HG03175 (cell line): ENCODE measurements around the gene INTS4.
"Not testable (repeated sequence)": the region's sequence is repeated elsewhere in the genome, so short reads cannot be mapped to it uniquely, and the experiment has no call there.

Source experiments
- ATAC-seq: cut with Tn5 transposase; IDR thresholded peaks from one replicate; pipeline ENCODE4 v1.9.1; 2021; ENCODE audit warnings: mild to moderate bottlenecking, moderate library complexity; ENCODE audit not compliant: unreplicated experiment

Gene INTS4

DNA sequence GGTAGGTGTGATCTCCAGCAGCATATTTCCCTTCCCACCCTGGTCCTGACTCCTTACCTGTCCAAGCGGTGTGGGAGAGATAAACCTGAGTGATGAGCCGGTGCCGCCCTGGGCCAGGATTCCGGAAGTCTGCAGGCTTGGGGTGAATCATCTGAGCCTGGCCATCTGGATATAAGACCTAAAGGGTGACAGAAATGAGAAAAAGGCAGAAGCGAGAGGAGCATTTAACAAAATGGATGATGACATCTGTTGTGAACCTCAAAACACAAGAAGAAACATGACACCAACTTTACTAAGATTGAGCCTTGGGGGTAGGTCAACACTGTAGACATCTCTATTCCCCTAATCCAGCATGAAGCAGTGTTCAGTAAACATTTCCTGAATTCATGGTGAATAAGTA lies 110.7 kb downstream of the INTS4 start:
- ATAC-seq, result no peak

DNA sequence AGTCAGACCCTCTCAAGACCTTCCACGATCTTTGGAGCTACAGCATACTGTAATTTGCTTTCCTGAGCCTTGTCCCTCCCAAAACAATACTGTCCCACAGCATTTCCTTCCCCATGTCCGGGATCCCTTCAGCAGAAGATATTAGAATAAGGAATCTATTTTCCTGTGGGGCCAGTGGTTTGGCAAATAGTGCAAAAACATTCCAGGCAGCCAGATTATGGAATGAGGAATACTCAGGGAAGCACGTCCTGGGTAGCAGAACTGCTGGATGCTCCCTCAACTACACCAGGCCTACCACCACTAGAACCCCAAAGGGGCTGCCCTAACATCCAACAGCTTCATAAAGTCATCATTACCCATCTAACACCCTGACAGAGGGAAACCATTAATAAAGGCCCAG lies 112.1 kb downstream of the INTS4 start:
- no peak for ATAC-seq

DNA sequence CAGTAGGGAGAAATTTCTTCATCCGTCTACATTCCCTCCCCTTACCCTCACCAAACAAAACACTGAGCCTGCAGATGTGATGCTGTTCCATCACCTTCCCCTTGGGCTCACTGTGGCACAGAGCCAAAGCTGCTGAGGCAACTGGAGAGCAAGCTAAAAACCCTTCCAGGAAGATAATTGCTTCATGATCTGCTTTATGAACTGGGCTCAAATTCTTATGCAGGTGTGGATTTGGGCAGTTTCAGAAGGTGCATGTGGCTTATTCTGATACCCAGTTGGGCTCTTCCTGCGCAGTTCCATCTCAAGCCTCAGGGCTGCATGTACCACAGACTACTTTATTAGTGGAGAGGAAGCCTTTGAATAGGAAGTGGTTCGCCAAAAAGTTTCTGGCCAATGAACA lies 115.2 kb downstream of the INTS4 start:
- peak; percentile 77 for ATAC-seq

DNA sequence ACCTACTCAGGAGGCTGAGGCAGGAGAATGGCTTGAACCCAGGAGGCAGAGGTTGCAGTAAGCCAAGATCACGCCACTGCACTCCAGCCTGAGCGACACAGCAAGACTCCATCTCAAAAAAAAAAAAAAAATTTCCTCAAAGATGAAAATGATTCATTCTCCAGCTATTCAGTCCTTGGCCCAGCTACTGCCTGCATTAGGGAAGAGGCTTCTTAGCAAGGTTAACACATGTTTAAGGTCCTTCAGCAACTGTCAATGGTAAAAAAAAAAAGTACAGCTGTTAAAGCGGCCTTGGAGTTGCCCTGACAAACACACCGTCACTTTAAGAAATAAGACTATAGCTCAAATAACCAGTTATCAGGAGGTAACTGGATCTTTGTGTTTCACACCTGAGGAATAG lies 116.2 kb downstream of the INTS4 start:
- ATAC-seq, result not testable (repeated sequence)

DNA sequence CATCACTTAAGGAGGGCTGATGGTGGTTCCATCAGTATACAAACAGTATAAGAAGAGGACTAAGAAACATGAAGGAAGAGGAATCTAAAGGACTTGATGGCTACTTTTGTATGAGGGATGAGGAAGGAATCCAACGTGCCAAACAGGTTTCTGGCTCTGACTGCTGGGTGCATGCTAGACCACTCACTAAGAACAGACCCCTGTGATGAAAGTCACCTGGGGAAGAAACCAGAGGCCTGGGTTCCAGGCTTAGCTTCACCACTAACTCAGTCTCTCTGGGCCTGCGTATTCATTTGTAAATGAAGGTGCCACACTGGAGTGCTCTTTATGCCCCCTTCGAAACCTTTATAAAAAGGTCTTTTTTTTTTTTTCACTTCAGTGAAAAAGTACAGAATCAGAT lies 118.4 kb downstream of the INTS4 start:
- ATAC-seq, result no peak

DNA sequence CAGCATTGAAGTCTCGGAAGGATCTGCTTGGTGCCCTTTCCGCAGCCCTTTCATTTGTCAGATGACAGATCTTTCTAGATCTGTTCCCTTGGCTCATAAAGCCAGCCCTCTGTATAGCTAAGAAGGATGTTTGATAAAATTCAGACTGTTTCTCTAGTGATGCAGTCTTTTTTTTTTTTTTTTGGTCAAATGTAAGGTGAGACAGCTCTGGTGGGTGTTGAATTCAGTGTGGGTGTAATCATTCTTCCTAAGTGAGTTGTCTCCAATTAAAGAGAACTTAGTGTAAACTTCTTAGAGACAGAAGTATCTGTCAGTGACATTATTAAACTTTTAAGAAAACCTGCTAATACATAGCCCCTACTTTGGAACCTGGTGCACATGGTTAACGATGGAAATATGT lies 120.3 kb downstream of the INTS4 start:
- no peak for ATAC-seq

DNA sequence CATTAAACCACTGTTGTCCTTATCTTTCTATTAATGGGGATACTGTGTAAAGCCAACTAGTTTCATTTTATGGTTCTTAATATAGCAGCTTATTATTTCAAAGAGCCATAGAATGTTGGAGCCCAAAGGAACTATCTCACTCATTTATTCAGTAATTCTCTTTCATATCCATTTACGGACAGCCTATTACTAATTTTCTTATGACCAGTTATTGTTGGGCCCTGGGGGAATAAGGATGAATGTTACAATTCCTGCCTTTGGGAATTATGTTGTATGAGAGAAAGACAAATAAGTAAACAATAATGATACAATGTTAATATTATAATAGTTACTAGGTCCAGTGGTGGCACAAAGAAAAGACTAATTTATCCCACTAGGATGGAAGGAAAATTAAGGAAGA lies 121.1 kb downstream of the INTS4 start:
- ATAC-seq, result no peak

DNA sequence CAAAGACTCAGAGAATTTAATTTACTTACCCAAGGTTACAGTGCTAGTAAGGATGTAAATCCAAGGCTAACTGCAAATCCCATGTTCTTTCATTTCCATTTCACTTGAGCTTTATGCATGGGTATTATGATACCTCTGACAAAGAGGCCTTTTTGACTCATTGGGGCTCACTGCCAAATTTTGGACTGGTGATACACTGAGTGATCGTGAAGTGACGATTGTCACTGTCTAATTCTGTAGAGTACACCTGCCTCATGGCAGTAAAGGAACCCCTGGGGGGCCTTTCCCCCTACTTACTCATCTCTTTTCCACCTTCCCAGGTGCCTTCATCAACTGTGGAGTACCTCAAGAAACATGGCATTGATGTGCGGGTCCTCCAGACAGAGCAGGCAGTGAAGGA lies 122.6 kb downstream of the INTS4 start:
- no peak for ATAC-seq

DNA sequence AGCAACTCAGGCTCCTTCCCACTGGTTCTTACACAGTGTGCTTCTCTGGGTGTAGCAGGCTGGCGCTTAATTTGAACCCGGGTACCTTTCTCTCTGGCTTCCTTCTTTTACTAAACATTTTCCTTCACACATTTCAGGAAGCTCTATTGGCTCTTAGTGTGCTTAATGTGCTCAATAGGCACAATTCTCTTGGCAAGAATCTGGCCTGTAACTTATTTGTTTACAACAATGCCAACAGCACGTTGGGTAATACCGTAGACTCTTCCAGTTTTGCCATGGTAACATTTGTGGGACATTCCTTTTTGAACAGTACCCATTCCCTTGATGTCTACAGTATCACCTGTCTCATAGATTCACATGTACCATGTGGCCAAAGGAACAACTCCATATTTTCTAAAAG lies 125.7 kb downstream of the INTS4 start:
- ATAC-seq, result no peak

DNA sequence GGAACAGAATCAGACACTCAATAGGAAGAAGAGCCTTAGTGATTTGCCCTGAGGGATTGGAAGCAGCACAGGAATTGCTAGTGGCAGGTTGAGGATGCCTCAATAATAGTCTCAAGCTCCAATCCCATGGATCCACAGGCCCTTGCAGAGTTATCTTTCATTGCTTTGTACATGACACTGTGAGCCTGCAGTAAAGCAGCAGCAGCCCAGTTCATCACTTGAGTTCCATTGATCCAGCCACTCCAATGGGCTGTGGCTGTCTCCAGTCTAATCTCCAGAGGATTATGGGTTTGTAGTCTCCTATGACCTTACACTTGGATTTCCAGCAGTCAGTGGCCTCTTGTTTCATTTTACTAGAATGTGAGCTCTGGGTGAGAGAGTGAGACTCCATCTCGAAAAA lies 128.1 kb downstream of the INTS4 start:
- ATAC-seq, result no peak

DNA sequence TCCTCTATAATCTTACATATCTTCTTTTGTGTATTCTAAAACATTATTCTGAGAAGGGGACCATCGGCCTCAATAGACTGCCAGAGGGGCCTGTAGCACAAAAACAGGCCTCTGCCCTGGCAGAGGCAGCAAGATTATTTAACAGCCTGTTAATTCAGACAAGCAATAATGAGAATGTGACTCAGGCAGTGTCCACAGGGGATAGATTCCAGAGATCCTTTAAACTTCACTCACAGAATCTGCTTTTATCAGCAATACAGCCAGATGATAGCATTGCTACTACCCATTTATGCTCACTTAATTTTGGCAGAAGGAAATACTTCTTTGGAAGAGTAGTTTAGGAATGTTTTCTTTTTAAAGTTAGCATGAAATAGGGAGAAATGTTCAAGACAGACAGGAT lies 128.7 kb downstream of the INTS4 start:
- no peak for ATAC-seq

DNA sequence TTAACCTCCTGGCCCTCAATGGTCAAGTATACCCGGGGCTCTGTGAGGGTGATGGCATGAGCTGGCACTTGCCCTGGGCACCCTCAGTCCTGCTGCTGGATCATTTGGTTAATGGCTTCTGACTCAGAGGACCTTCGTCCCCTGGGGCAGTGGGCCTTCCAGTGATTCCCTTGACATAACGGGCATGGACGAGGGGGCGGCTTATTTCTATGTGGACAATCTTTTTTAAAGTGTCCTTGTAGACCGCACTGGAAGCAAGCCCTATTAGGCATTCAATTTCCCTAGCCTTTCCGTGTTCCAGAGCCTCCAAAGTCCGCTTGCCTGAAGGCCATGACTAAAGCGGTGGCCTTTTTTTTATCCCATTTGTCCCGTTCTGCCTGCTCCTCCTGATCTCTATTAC lies 133.0 kb downstream of the INTS4 start:
- not testable (repeated sequence) for ATAC-seq

DNA sequence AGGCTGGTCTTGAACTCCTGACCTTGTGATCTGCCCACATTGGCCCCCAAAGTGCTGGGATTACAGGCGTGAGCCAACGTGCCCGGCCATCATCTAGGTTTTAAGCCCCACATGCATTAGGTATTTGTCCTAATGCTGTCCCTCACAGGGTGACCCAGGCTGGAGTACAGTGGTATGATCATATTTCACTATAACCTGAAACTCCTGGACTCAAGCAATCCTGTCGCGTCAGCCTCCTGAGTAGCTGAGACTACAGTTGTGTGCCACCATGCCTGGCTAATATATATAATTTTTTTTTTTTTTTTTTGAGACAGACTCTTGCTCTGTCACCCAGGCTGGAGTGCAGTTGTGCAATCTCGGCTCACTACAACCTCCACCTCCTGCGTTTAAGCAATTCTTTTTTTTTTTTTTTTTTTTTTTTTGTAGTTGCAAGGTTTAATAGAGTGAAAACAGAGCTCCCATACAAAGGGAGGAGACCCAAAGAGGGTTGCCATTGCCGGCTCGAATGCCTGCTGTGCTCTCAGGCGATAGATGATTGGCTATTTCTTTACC lies 136.5 kb downstream of the INTS4 start:
- not testable (repeated sequence) for ATAC-seq

DNA sequence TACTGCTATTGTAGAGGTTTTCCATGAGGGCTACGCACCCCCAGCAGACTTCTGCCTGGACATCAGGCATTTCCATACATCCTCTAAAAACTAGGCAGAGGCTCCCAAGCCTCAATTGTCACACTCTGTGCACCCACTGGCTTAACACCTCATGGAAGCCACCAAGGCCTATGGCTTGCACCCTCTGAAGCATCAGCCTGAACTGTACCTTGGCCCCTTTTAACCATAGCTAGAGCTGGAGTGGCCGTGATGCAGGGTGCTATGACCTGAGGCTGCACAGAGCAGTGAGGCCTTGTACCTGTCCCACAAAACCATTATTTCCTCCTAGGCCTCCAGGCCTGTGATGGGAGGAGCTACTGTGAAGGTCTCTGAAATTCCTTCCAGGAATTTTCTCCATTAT lies 139.6 kb downstream of the INTS4 start:
- no peak for ATAC-seq

DNA sequence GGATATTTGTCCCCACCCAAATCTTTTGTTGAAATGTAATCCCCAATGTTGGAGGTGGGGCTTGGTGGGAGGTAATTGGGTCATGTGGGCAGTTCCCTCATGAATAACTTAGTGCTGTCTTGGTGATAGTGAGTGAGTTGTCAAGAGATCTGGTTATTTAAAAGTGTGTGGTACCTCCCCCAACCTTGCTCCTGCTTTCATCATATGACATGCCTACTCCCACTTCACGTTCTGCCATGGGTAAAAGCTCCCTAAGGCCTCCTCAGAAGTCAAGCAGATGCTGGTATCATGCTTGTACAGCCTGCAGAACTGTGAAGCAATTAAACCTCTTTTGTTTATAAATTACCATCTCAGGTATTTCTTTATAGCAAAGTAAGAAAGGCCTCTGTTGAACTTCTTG lies 143.0 kb downstream of the INTS4 start:
- no peak for ATAC-seq

DNA sequence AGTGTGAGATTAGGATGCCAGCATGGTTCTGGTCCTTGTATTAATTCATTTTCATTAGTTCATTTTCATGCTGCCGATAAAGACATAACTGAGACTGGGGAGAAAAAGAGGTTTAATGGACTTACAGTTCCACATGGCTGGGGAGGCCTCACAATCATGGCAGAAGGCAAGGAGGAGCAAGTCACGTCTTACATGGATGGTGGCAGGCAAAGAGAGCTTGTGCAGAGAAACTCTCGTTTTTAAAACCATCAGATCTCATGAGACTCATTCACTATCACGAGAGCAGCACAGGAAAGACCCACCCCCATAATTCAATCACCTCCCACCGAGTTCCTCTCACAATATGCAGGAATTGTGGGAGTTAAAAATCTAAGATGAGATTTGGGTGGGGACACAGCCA lies 150.8 kb downstream of the INTS4 start:
- ATAC-seq, result not testable (repeated sequence)

DNA sequence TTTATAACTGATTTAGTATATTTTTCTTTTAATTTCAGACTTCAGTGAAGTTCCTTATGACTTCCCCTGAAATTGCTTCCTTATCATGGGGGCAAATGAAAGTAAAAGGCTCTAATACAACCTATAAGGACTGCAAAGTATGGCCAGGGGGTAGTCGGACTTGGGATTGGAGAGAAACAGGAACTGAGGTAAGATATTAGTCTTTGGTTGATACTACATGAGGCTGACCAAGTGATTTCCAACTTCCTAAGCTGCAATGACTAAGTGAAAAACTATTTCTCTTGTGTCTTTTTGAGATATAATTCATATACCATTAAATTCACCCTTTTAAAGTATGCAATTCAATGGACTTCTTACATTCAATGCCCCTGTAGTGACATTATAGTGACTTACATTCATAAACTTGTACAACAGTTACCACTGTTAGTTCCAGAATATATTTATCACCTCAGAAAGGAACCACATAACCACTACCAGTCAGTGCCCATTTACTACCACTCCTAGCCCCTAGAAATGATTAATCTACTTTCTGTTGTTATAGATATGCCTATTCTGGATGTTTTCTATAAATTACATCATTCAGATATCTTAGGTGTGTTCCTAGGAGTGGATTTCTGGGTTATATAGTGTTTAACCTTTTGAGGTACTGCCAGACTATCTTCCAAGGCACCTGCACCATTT lies 151.9 kb downstream of the INTS4 start:
- ATAC-seq, result no peak

DNA sequence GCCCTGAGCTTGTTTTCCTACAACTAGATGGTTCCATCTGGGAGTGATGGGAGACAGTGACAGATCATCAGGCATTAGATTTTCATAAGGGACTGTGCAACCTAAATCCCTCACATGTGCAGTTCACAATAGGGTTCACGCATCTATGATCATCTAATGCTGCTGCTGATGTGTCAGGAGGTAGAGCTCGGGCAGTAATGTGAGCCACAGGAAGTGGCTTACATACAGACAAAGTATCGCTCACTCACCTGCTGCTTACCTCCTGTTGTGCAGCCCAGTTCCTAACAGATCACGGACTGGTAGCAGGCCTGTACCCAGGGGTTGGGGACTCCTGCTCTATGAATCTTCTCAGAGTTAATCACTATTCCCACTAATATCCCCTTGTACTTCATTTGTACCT lies 161.2 kb downstream of the INTS4 start:
- no peak for ATAC-seq

DNA sequence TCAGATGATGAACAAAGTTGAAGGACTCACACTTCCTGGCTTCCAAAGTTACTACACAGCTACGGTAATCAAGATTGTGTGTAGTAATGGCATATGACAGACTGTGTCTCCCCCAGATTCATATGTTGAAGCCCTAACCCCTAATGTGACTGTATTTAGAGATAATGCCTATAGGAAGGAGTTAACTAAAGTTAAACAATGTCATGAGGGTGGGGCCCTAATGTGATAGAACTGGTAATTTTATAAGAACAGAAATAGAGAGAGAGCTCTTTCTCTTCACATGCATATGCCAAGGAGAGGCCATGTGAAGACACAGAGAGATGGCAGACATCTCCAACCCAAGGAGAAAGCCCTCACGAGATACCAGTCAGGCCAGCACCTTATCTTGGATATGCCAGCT lies 165.5 kb downstream of the INTS4 start:
- ATAC-seq, result no peak
